H1 (cell line): ENCODE data around the gene CSNK1D. TPM values are rescaled to one million over a fixed set of nuclear protein-coding genes. Genes with fewer than 3 reads are reported as not detected.

Experiments used
- CTCF ChIA-PET: fragments of 300-600 bp; sonication (Branson Sonifier 250); formaldehyde crosslinking; loops from one replicate; lab custom pipeline; 2021; ENCODE audit not compliant: partially characterized antibody; lab: Charles Lee
- POLR2A ChIA-PET: fragments of 300-600 bp; sonication (Branson Sonifier 250); formaldehyde crosslinking; loops from one replicate; lab custom pipeline; 2021; ENCODE audit warnings: inconsistent platforms; ENCODE audit not compliant: partially characterized antibody; lab: Charles Lee
- DNase-seq, 2 experiments: peaks; one replicate each; pipeline versions ENCODE4 v3.0.0 to v3.0.0-alpha.2; 2010 to 2022; ENCODE audit warnings: low spot score in 2 of 2, low read depth in 1 of 2, mixed read lengths in 1 of 2
- FAIRE-seq: peaks from 2 replicates; lab custom pipeline; 2011; peaks lifted over from hg19 to GRCh38; lab: Jason Lieb, UNC
- H2AFZ ChIP-seq: 2 replicates; pipeline ENCODE4 v1.8.1; 2012; ENCODE audit warnings: low read length, inconsistent platforms
- H2AK5ac ChIP-seq: 2 replicates; pipeline ENCODE4 v1.6.1; 2013; ENCODE audit warnings: low read depth, low read length
- H2BK120ac ChIP-seq: replicated peaks from 2 replicates; pipeline ENCODE3; 2013; ENCODE audit warnings: low read depth, low read length, inconsistent platforms
- H2BK12ac ChIP-seq: 2 replicates; pipeline ENCODE4 v1.6.1; 2013; ENCODE audit warnings: low read depth, low read length
- H2BK15ac ChIP-seq: 2 replicates; pipeline ENCODE4 v1.6.1; 2013; ENCODE audit warnings: low read length
- H2BK20ac ChIP-seq: 2 replicates; pipeline ENCODE4 v1.6.1; 2013; ENCODE audit warnings: low read length
- H2BK5ac ChIP-seq: 2 replicates; pipeline ENCODE4 v1.6.1; 2013; ENCODE audit warnings: low read depth, low read length
- H3K14ac ChIP-seq: 2 replicates; pipeline ENCODE4 v1.6.1; 2013; ENCODE audit warnings: inconsistent platforms; ENCODE audit not compliant: insufficient read length
- H3K18ac ChIP-seq: 2 replicates; pipeline ENCODE4 v1.6.1; 2013; ENCODE audit warnings: low read length; ENCODE audit errors: extremely low read depth
- H3K23ac ChIP-seq: 2 replicates; pipeline ENCODE4 v1.6.1; 2013; ENCODE audit warnings: inconsistent platforms; ENCODE audit not compliant: insufficient read length
- H3K23me2 ChIP-seq: 2 replicates; pipeline ENCODE4 v1.6.1; 2013; ENCODE audit warnings: low read depth, low read length
- H3K27ac ChIP-seq: 2 replicates; pipeline ENCODE4 v1.6.1; 2011; ENCODE audit warnings: low read depth, low read length, inconsistent platforms
- H3K27me3 ChIP-seq, 4 experiments: replicated peaks in 1 of 4; 1 replicate in 1 of 4; 2 replicates in 3 of 4; pipeline versions ENCODE4 v1.6.1 to v1.8.1; 2011 to 2013; ENCODE audit warnings: low read length in 3 of 4, mild to moderate bottlenecking in 3 of 4, inconsistent platforms in 2 of 4, mixed read lengths in 2 of 4, moderate library complexity in 1 of 4; ENCODE audit not compliant: control insufficient read depth in 3 of 4, insufficient read depth in 3 of 4; ENCODE audit errors: extremely low read depth in 1 of 4
- H3K36me3 ChIP-seq, 4 experiments: 2 replicates each; pipeline versions ENCODE4 v1.6.1 to v1.8.1; 2011 to 2013; ENCODE audit warnings: mild to moderate bottlenecking in 4 of 4, low read length in 3 of 4, moderate library complexity in 2 of 4, control low read depth in 1 of 4, inconsistent platforms in 1 of 4; ENCODE audit not compliant: insufficient read depth in 4 of 4, control insufficient read depth in 2 of 4
- H3K4ac ChIP-seq: replicated peaks from 2 replicates; pipeline ENCODE3; 2013; ENCODE audit warnings: low read length, low read depth, mixed read lengths, inconsistent platforms; ENCODE audit not compliant: insufficient read length
- H3K4me1 ChIP-seq, 4 experiments: replicated peaks in 1 of 4; 1 replicate in 1 of 4; 2 replicates in 3 of 4; pipeline versions ENCODE4 v1.6.1 to v1.8.1; 2011 to 2013; ENCODE audit warnings: low read length in 3 of 4, inconsistent platforms in 2 of 4, mixed read lengths in 1 of 4; ENCODE audit not compliant: insufficient read depth in 4 of 4, control insufficient read depth in 3 of 4
- H3K4me2 ChIP-seq, 2 experiments: 2 replicates each; pipeline versions ENCODE4 v1.6.1 to v1.8.1; 2011 to 2013; ENCODE audit warnings: low read depth in 2 of 2, low read length in 2 of 2, control low read depth in 1 of 2, inconsistent platforms in 1 of 2, mild to moderate bottlenecking in 1 of 2; ENCODE audit not compliant: insufficient read depth in 1 of 2
- H3K4me3 ChIP-seq, 4 experiments: fragments of 200-600, 300-600 bp in 1 of 4; sonication (generic), shearing (Covaris generic), sonication (Bioruptor Twin) in 1 of 4; 2 replicates each; pipeline versions ENCODE4 v1.5.1 to v1.8.1; 2011 to 2016; ENCODE audit warnings: low read length in 4 of 4, low read depth in 3 of 4, control low read depth in 2 of 4, inconsistent platforms in 2 of 4, mild to moderate bottlenecking in 2 of 4, mixed read lengths in 1 of 4, moderate library complexity in 1 of 4; ENCODE audit not compliant: insufficient read depth in 2 of 4; ENCODE audit errors: extremely low read depth in 1 of 4
- H3K56ac ChIP-seq: replicated peaks from 2 replicates; pipeline ENCODE3; 2013; ENCODE audit warnings: low read depth, mild to moderate bottlenecking, mixed read lengths, low read length, inconsistent platforms; ENCODE audit not compliant: insufficient read length
- H3K79me1 ChIP-seq: 2 replicates; pipeline ENCODE4 v1.6.1; 2013; ENCODE audit warnings: low read depth, low read length, control low read depth
- H3K79me2 ChIP-seq, 2 experiments: 2 replicates each; pipeline versions ENCODE4 v1.6.1 to v1.8.1; 2012 to 2013; ENCODE audit warnings: low read length in 2 of 2, mild to moderate bottlenecking in 2 of 2, inconsistent platforms in 1 of 2; ENCODE audit not compliant: insufficient read depth in 2 of 2, control insufficient read depth in 1 of 2
- H3K9ac ChIP-seq, 4 experiments: replicated peaks in 1 of 4; 1 replicate in 1 of 4; 2 replicates in 3 of 4; pipeline versions ENCODE4 v1.6.1 to v1.8.1; 2011 to 2013; ENCODE audit warnings: low read depth in 3 of 4, low read length in 3 of 4, control low read depth in 2 of 4, mild to moderate bottlenecking in 2 of 4, moderate library complexity in 2 of 4, inconsistent platforms in 1 of 4; ENCODE audit errors: extremely low read depth in 1 of 4
- H3K9me3 ChIP-seq, 2 experiments: 2 replicates each; pipeline versions ENCODE4 v1.6.1 to v1.8.1; 2012 to 2013; ENCODE audit warnings: mild to moderate bottlenecking in 2 of 2, moderate library complexity in 2 of 2, control low read depth in 1 of 2, inconsistent platforms in 1 of 2, low read depth in 1 of 2, low read length in 1 of 2, mixed read lengths in 1 of 2; ENCODE audit not compliant: insufficient read depth in 2 of 2
- H4K20me1 ChIP-seq, 2 experiments: replicated peaks in 1 of 2; 2 replicates each; pipeline versions ENCODE3 to v1.8.1; 2011 to 2013; ENCODE audit warnings: inconsistent platforms in 2 of 2, low read length in 2 of 2, mild to moderate bottlenecking in 1 of 2; ENCODE audit not compliant: insufficient read depth in 2 of 2, control insufficient read depth in 1 of 2
- H4K5ac ChIP-seq: 2 replicates; pipeline ENCODE4 v1.6.1; 2013; ENCODE audit warnings: low read length, low read depth, mixed read lengths, inconsistent platforms; ENCODE audit not compliant: insufficient read length
- H4K8ac ChIP-seq: 2 replicates; pipeline ENCODE4 v1.8.0; 2013; ENCODE audit warnings: mild to moderate bottlenecking, moderate library complexity, low read length, inconsistent platforms; ENCODE audit not compliant: insufficient read depth; ENCODE audit errors: extremely low read depth
- H4K91ac ChIP-seq: replicated peaks from 2 replicates; pipeline ENCODE3; 2013; ENCODE audit warnings: low read length, mixed read lengths, inconsistent platforms; ENCODE audit not compliant: insufficient read length
- CHD2 ChIP-seq: IDR thresholded peaks from 2 replicates; pipeline ENCODE4 v1.6.1; 2012; ENCODE audit warnings: low read length, improper control_type of control experiment
- NRF1 ChIP-seq: IDR thresholded peaks from 2 replicates; pipeline ENCODE4 v1.6.1; 2011; ENCODE audit warnings: mild to moderate bottlenecking, low read depth, low read length, improper control_type of control experiment
- POLR2A ChIP-seq, 2 experiments: IDR thresholded peaks; 1 replicate in 1 of 2; 2 replicates in 1 of 2; pipeline ENCODE4 v1.6.1; 2011; ENCODE audit warnings: low read depth in 2 of 2, low read length in 2 of 2, mild to moderate bottlenecking in 2 of 2; ENCODE audit errors: control extremely low read depth in 1 of 2
- RBBP5 ChIP-seq: IDR thresholded peaks from 2 replicates; pipeline ENCODE4 v1.7.1; 2012; ENCODE audit warnings: low read depth, mild to moderate bottlenecking, inconsistent platforms, low read length, moderate library complexity, borderline replicate concordance
- RNF2 ChIP-seq: fragments of 200-900, 300-1000 bp; sonication (generic); IDR thresholded peaks from 2 replicates; pipeline ENCODE4 v1.7.1; 2016; ENCODE audit warnings: borderline replicate concordance, low read depth, mild to moderate bottlenecking, antibody characterized with exemption, low read length; ENCODE audit not compliant: poor library complexity, severe bottlenecking; ENCODE audit errors: missing control alignments
- RXRA ChIP-seq: IDR thresholded peaks from 2 replicates; pipeline ENCODE4 v1.6.1; 2011; ENCODE audit warnings: low read depth, mild to moderate bottlenecking, low read length, moderate library complexity; ENCODE audit not compliant: insufficient read depth
- SIRT6 ChIP-seq: IDR thresholded peaks from one replicate; pipeline ENCODE4 v1.7.1; 2012; ENCODE audit warnings: low read length, inconsistent platforms
- TCF12 ChIP-seq: IDR thresholded peaks from 2 replicates; pipeline ENCODE4 v1.6.1; 2011; ENCODE audit warnings: low read depth, mild to moderate bottlenecking, low read length
- TEAD4 ChIP-seq: IDR thresholded peaks from 2 replicates; pipeline ENCODE4 v1.6.1; 2012; ENCODE audit warnings: low read depth, low read length, inconsistent platforms, mixed read lengths
- WGBS, 2 experiments: shearing (Covaris generic) in 1 of 2; methylation state at CpG; one replicate each; pipeline versions ENCODE4 v1.1.6 to v1.1.7; 2013 to 2015; ENCODE audit warnings: low lambda C conversion rate in 2 of 2, mixed read lengths in 2 of 2, inconsistent platforms in 1 of 2, low coverage in 1 of 2, missing lambda C conversion rate in 1 of 2; ENCODE audit not compliant: insufficient replicate concordance in 2 of 2, insufficient coverage in 1 of 2, insufficient read length in 1 of 2; ENCODE audit errors: extremely low coverage in 1 of 2, missing lambda C conversion rate in 1 of 2; 5-methylcytosine and 5-hydroxymethylcytosine counted together
- polyA plus RNA-seq, 7 experiments: library from polyadenylated mRNA; depleted of rRNA in 3 of 7; stranded (reverse) in 5 of 7; unstranded in 2 of 7; fragments of >200 nt in 5 of 7; fragments of 200-250 nt in 2 of 7; gene quantifications; 1 replicate in 5 of 7; 2 replicates in 1 of 7; 4 replicates in 1 of 7; pipeline versions ENCODE4 v1.2.1 to v1.2.3, GENCODE V29; 2011 to 2013; ENCODE audit warnings: missing spikeins in 2 of 7, mixed read lengths in 2 of 7
- total RNA-seq: library from RNA; stranded (reverse); fragmentation: NEBNext Ultra II Directional; extraction: Animal tissue kit (Norgen Biotek cat#: 25700); gene quantifications from 2 replicates; pipeline ENCODE4 v1.2.1, GENCODE V29; 2021
- TF ChIP-seq, protein P1 (sequence below): IDR thresholded peaks from 2 replicates; pipeline ENCODE4 v1.6.1; 2012; ENCODE audit warnings: low read length, inconsistent platforms

Gene CSNK1D
- total and polyA plus RNA-seq, 2 of the 8 experiments (the other 6 are each of a cell fraction or from before 2014, with no cell fraction given), result 73.5 to 103 TPM

DNA sequence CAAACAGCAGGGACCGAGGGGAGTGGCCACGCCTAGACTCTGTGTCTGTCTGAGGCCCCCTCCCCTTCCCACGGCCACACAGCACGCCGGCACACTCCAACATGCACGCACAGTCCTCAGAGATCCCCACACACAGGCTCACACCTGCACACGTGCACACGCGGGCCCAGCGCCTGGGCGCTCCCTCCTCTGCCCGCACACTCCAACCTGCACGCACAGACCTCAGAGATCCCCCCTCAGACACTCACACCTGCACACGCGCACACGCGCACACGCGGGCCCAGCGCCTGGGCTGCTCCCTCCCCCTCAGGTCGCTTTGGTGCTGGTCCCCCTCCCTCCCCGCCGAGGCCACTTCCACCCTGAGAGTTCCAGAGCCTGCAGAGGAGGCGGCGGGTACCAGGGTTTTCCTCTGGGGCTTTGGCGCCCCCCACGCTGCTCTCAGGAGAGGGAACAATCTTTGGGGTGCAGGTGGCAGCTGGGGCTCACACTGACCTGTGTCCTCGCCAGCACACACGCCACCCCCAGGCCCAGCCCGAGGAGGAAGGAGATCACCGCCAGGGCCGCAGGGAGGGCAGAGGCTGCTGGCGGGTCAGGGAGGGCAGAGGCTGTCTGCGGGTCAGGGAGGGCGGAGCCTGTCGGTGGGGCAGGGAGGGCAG lies 42.3 kb upstream of the CSNK1D start:
- H4K5ac ChIP-seq, result peak overlapping the region; percentile 33
- no peaks in the 10 kb centered on the region for H3K79me2 ChIP-seq
- H3K4ac ChIP-seq, result peak overlapping the region; percentile 69
- CTCF ChIA-PET, result interaction anchor here (0.5 to 3.1 kb wide), 3 partner anchors 14 to 226 kb away, joined by 3 to 19 read pairs (median 3); no protein-coding TSS in a partner anchor
- no peak overlapping the region for H2BK120ac ChIP-seq
- FAIRE-seq (no peak), DNase-seq (no peak)
- peak overlapping the region; percentile 44 to 61 for H3K4me2 ChIP-seq
- peak overlapping the region in 3 of 4 experiments; percentile 7 to 48 (median 9); a peak in 2 of 8 replicates for H3K4me3 ChIP-seq
- no peaks in the 10 kb centered on the region; a peak in 3 of 7 replicates for H3K27me3 ChIP-seq
- H3K18ac ChIP-seq, result peak overlapping the region; percentile 71; the same call in 1 of the 2 replicates
- peaks cover 0 to 5% (median 4%) of the 10 kb centered on the region in 4 experiments; a peak in 5 of 7 replicates for H3K4me1 ChIP-seq
- peaks cover 0 to 12% of the 10 kb centered on the region in 2 experiments for H4K20me1 ChIP-seq
- H3K79me1 ChIP-seq, result no peaks in the 10 kb centered on the region
- H4K8ac ChIP-seq, result peak overlapping the region; percentile 85
- H3K14ac ChIP-seq, result no peak overlapping the region
- H2BK12ac ChIP-seq, result peak overlapping the region; percentile 80; the same call in 1 of the 2 replicates
- no peak overlapping the region for H2BK20ac ChIP-seq
- no peak overlapping the region for H3K27ac ChIP-seq
- no peak overlapping the region; the same call in 1 of the 2 replicates for H2AFZ ChIP-seq
- H3K36me3 ChIP-seq, result no peaks in the 10 kb centered on the region
- 43% methylated on average over 24 of the region's 36 CpGs; no CpG with 5 or more reads in 1 of the 2 experiments for whole genome bisulfite sequencing, 2 experiments
- H4K91ac ChIP-seq, result peak overlapping the region; percentile 54
- H3K23me2 ChIP-seq, result peaks cover 5% of the 10 kb centered on the region; the same call in 1 of the 2 replicates
- H3K56ac ChIP-seq, result peak overlapping the region; percentile 46
- POLR2A ChIA-PET, result interaction anchor here (0.8 kb wide), 1 partner anchor 17 kb away, joined by 3 read pairs; no protein-coding TSS in a partner anchor
- no peak overlapping the region for H3K9ac ChIP-seq
- H2AK5ac ChIP-seq, result no peak overlapping the region
- no peak overlapping the region for H3K23ac ChIP-seq
- H2BK15ac ChIP-seq, result 0 out of 2 replicates have a peak overlapping the region, but pooled peaks have one; percentile 40
- peak overlapping the region; percentile 56; the same call in 1 of the 2 replicates for H2BK5ac ChIP-seq
- peaks cover 0 to 14% of the 10 kb centered on the region in 2 experiments; a peak in 1 of 4 replicates for H3K9me3 ChIP-seq
- TF ChIP-seq TEAD4 (no peak), TCF12 (no peak), NRF1 (no peak), RBBP5 (0 out of 2 replicates have a peak, but pooled peaks have one; percentile 22), POLR2A (IDR thresholded peaks at IDR 0.05; ENCODE audit: control extremely low read depth in 1 of 2, low read depth in 2 of 2, low read length in 2 of 2) (no peak), CHD2 (no peak), SIRT6 (no peak), RNF2 (no peak), RXRA (no peak)
- TF ChIP-seq, protein P1, sequence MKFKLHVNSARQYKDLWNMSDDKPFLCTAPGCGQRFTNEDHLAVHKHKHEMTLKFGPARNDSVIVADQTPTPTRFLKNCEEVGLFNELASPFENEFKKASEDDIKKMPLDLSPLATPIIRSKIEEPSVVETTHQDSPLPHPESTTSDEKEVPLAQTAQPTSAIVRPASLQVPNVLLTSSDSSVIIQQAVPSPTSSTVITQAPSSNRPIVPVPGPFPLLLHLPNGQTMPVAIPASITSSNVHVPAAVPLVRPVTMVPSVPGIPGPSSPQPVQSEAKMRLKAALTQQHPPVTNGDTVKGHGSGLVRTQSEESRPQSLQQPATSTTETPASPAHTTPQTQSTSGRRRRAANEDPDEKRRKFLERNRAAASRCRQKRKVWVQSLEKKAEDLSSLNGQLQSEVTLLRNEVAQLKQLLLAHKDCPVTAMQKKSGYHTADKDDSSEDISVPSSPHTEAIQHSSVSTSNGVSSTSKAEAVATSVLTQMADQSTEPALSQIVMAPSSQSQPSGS, result no peak
